HEK293 (cell line): ENCODE results near the gene VPS13D.

Experiments
- BCL6B ChIP-seq: fragments of 450-650 bp; formaldehyde crosslinking; IDR thresholded peaks from 2 replicates; pipeline ENCODE4 v1.5.1; 2017; ENCODE audit warnings: missing biosample characterization, missing genetic modification characterization
- EGR2 ChIP-seq: fragments of 450-650 bp; formaldehyde crosslinking; IDR thresholded peaks from 2 replicates; pipeline ENCODE4 v1.5.1; 2016; ENCODE audit warnings: low read depth, missing biosample characterization, missing genetic modification characterization
- GLIS2 ChIP-seq: fragments of 450-650 bp; formaldehyde crosslinking; IDR thresholded peaks from 2 replicates; pipeline ENCODE4 v1.5.1; 2016; ENCODE audit warnings: missing biosample characterization, missing genetic modification characterization
- HOXA7 ChIP-seq: sonication (generic); formaldehyde crosslinking; IDR thresholded peaks from 2 replicates; pipeline ENCODE4 v1.8.1; 2022; ENCODE audit warnings: missing genetic modification reagents, borderline replicate concordance
- PATZ1 ChIP-seq: fragments of 450-650 bp; formaldehyde crosslinking; IDR thresholded peaks from 2 replicates; pipeline ENCODE4 v1.5.1; 2016; ENCODE audit warnings: missing biosample characterization, missing genetic modification characterization
- SP3 ChIP-seq: fragments of 450-650 bp; formaldehyde crosslinking; IDR thresholded peaks from 2 replicates; pipeline ENCODE4 v1.5.1; 2016; ENCODE audit warnings: missing biosample characterization, missing genetic modification characterization
- ZBTB20 ChIP-seq: fragments of 450-650 bp; formaldehyde crosslinking; IDR thresholded peaks from 2 replicates; pipeline ENCODE4 v1.5.1; 2016; ENCODE audit warnings: missing biosample characterization, missing genetic modification characterization
- ZBTB8A ChIP-seq: fragments of 450-650 bp; formaldehyde crosslinking; IDR thresholded peaks from 2 replicates; pipeline ENCODE4 v1.5.1; 2016; ENCODE audit warnings: missing biosample characterization, missing genetic modification characterization
- ZEB2 ChIP-seq: fragments of 450-650 bp; formaldehyde crosslinking; IDR thresholded peaks from 2 replicates; pipeline ENCODE4 v1.5.1; 2016; ENCODE audit warnings: missing biosample characterization, missing genetic modification characterization
- ZFHX2 ChIP-seq: fragments of 450-650 bp; formaldehyde crosslinking; conservative IDR thresholded peaks from 2 replicates; pipeline ENCODE4 v1.5.1; 2016; ENCODE audit warnings: missing biosample characterization, missing genetic modification characterization
- ZNF132 ChIP-seq: fragments of 450-650 bp; formaldehyde crosslinking; IDR thresholded peaks from 2 replicates; pipeline ENCODE4 v1.5.1; 2017; ENCODE audit warnings: missing biosample characterization, missing genetic modification characterization, borderline replicate concordance
- ZNF146 ChIP-seq: fragments of 450-650 bp; formaldehyde crosslinking; IDR thresholded peaks from 2 replicates; pipeline ENCODE4 v1.5.1; 2016; ENCODE audit warnings: missing biosample characterization, missing genetic modification characterization
- ZNF24 ChIP-seq: fragments of 450-650 bp; formaldehyde crosslinking; IDR thresholded peaks from 2 replicates; pipeline ENCODE4 v1.5.1; 2016; ENCODE audit warnings: missing biosample characterization, missing genetic modification characterization
- ZNF266 ChIP-seq: fragments of 450-650 bp; formaldehyde crosslinking; IDR thresholded peaks from 2 replicates; pipeline ENCODE4 v1.5.1; 2016; ENCODE audit warnings: missing biosample characterization, missing genetic modification characterization, low read depth
- ZNF335 ChIP-seq: fragments of 450-650 bp; formaldehyde crosslinking; conservative IDR thresholded peaks from 2 replicates; pipeline ENCODE4 v1.5.1; 2016; ENCODE audit warnings: missing biosample characterization, missing genetic modification characterization
- ZNF354C ChIP-seq: fragments of 450-650 bp; formaldehyde crosslinking; IDR thresholded peaks from 2 replicates; pipeline ENCODE4 v1.5.1; 2016; ENCODE audit warnings: missing biosample characterization, missing genetic modification characterization, low read depth, borderline replicate concordance
- ZNF391 ChIP-seq: fragments of 450-650 bp; formaldehyde crosslinking; IDR thresholded peaks from 2 replicates; pipeline ENCODE4 v1.5.1; 2016; ENCODE audit warnings: low read depth, missing biosample characterization, missing genetic modification characterization, borderline replicate concordance
- ZNF426 ChIP-seq: fragments of 450-650 bp; formaldehyde crosslinking; IDR thresholded peaks from 2 replicates; pipeline ENCODE4 v1.5.1; 2017; ENCODE audit warnings: missing biosample characterization, missing genetic modification characterization, mild to moderate bottlenecking, inconsistent platforms, moderate library complexity
- ZNF600 ChIP-seq: fragments of 450-650 bp; formaldehyde crosslinking; IDR thresholded peaks from 2 replicates; pipeline ENCODE4 v1.5.1; 2016; ENCODE audit warnings: missing biosample characterization, missing genetic modification characterization
- ZNF692 ChIP-seq: fragments of 450-650 bp; formaldehyde crosslinking; IDR thresholded peaks from 2 replicates; pipeline ENCODE4 v1.5.1; 2016; ENCODE audit warnings: missing biosample characterization, missing genetic modification characterization
- ZNF704 ChIP-seq: fragments of 450-650 bp; formaldehyde crosslinking; IDR thresholded peaks from 2 replicates; pipeline ENCODE4 v1.5.1; 2016; ENCODE audit warnings: missing biosample characterization, missing genetic modification characterization
- ZNF707 ChIP-seq: fragments of 450-650 bp; formaldehyde crosslinking; IDR thresholded peaks from 2 replicates; pipeline ENCODE4 v1.5.1; 2016; ENCODE audit warnings: missing biosample characterization, missing genetic modification characterization
- ZNF76 ChIP-seq: fragments of 450-650 bp; formaldehyde crosslinking; IDR thresholded peaks from 2 replicates; pipeline ENCODE4; 2016; ENCODE audit warnings: low read depth, missing biosample characterization, missing genetic modification characterization, borderline replicate concordance
- ZNF768 ChIP-seq: fragments of 450-650 bp; formaldehyde crosslinking; IDR thresholded peaks from 2 replicates; pipeline ENCODE4 v1.5.1; 2018; ENCODE audit warnings: missing biosample characterization, mild to moderate bottlenecking, missing genetic modification characterization
- ZNF777 ChIP-seq: fragments of 450-650 bp; formaldehyde crosslinking; IDR thresholded peaks from 2 replicates; pipeline ENCODE4 v1.5.1; 2017; ENCODE audit warnings: missing biosample characterization, missing genetic modification characterization, borderline replicate concordance
- ZNF791 ChIP-seq: fragments of 450-650 bp; formaldehyde crosslinking; IDR thresholded peaks from 2 replicates; pipeline ENCODE4 v1.5.1; 2016; ENCODE audit warnings: missing biosample characterization, missing genetic modification characterization
- ZNF837 ChIP-seq: fragments of 450-650 bp; formaldehyde crosslinking; IDR thresholded peaks from 2 replicates; pipeline ENCODE4 v1.5.1; 2016; ENCODE audit warnings: missing biosample characterization, missing genetic modification characterization
- ZSCAN23 ChIP-seq: fragments of 450-650 bp; formaldehyde crosslinking; IDR thresholded peaks from 2 replicates; pipeline ENCODE4 v1.5.1; 2016; ENCODE audit warnings: missing biosample characterization, missing genetic modification characterization
- ZSCAN4 ChIP-seq: fragments of 450-650 bp; formaldehyde crosslinking; IDR thresholded peaks from 2 replicates; pipeline ENCODE4 v1.5.1; 2017; ENCODE audit warnings: missing biosample characterization, missing genetic modification characterization
- ZSCAN5A ChIP-seq: fragments of 450-650 bp; formaldehyde crosslinking; IDR thresholded peaks from 2 replicates; pipeline ENCODE4 v1.5.1; 2016; ENCODE audit warnings: missing biosample characterization, missing genetic modification characterization

The VPS13D gene

GRCh38 chr1:12433323-12434053 is 203.7 kb downstream of the VPS13D start (continued):
- TF ChIP-seq ZBTB20 (tag by site-specific recombination) (peak; percentile 29; the same call in 1 of the 2 replicates), ZSCAN23 (tag by site-specific recombination) (no peak), GLIS2 (tag by site-specific recombination) (peak; percentile 71), ZNF24 (tag by site-specific recombination) (no peak; the same call in 1 of the 2 replicates), ZNF600 (peak; percentile 13; the same call in 1 of the 2 replicates), ZSCAN5A (tag by site-specific recombination) (peak; percentile 92; the same call in 1 of the 2 replicates), ZNF692 (tag by site-specific recombination) (peak; percentile 59), PATZ1 (tag by site-specific recombination) (peak; percentile 78), ZNF76 (0 out of 2 replicates have a peak, but pooled peaks have one; percentile 23), ZFHX2 (tag by site-specific recombination) (peak; percentile 96), ZNF132 (tag by site-specific recombination) (no peak), ZNF335 (tag by site-specific recombination) (peak; percentile 68), ZBTB8A (tag by site-specific recombination) (peak; percentile 53), BCL6B (tag by site-specific recombination) (no peak), ZNF707 (no peak), ZNF146 (tag by site-specific recombination) (peak; percentile 81; the same call in 1 of the 2 replicates), ZEB2 (peak; percentile 37; the same call in 1 of the 2 replicates), ZNF266 (tag by site-specific recombination) (no peak), ZNF777 (no peak), EGR2 (tag by site-specific recombination) (peak; percentile 98), SP3 (tag by site-specific recombination) (0 out of 2 replicates have a peak, but pooled peaks have one; percentile 15), ZNF791 (tag by site-specific recombination) (no peak), ZNF837 (tag by site-specific recombination) (no peak), ZNF768 (tag by site-specific recombination) (no peak), ZNF391 (tag by site-specific recombination) (peak; percentile 86; the same call in 1 of the 2 replicates), ZSCAN4 (tag by site-specific recombination) (peak; percentile 83), HOXA7 (no peak), ZNF354C (tag by site-specific recombination) (0 out of 2 replicates have a peak, but pooled peaks have one; percentile 13), ZNF704 (tag by site-specific recombination) (no peak), ZNF426 (no peak)
